Left lobe of liver (tissue), 2 donors: ENCODE data around the gene CCDC121. TPM values are rescaled to one million over a fixed set of nuclear protein-coding genes. Genes with fewer than 3 reads are reported as not detected.
A peak's percentile ranks its signal among the peaks of the same experiment; 100 is the strongest.
"Not testable (repeated sequence)": the region's sequence is repeated elsewhere in the genome, so short reads cannot be mapped to it uniquely, and the experiment has no call there.

ENCODE experiments used
- ATAC-seq: fragments of 200-7000 bp; cut with Tn5 transposase; one replicate; pipeline ENCODE4 v1.9.1; 2020; ENCODE audit warnings: mild to moderate bottlenecking, moderate library complexity
- DNase-seq: peaks from one replicate; pipeline ENCODE4 v3.0.0-alpha.2; 2020; ENCODE audit warnings: low spot score
- total RNA-seq: library from RNA; stranded (reverse); gene quantifications from one replicate; pipeline ENCODE4 v1.2.1, GENCODE V29; 2021
- donor health status: DM: no; HTN: no; CAD: no; lungs with moderate emphysema.
- donor health status: DM: no; HTN: yes; CAD: no.

The CCDC121 gene
- total RNA-seq, 1 donor from 2014 or later = 1.2 TPM

DNA sequence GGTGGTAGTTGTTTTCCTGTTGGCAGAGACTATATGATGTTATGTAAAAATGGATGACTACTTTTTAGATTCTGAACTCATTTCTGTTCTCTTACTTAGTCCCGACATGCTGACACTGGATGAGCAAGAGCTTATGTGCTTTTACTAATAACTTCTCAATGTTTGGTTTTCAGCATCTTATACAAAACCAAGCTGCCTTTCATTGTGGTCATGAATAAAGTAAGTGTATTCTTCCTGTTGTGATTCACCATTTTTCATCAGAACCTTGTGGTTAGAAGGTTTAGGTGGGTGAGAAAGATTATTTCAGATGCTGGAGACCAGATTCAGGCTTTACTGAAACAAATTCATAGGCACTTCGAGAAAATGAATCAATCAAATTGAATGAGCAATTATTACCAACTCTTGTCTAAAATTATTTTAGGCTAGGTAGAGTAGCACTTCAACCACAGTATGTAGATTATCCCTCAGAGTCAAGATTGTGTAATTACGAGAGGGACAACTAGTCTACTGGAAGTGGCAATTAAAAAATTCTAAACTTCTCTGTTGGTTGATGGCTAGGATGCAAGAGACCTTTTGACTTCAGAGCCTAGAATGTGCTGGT lies 9.3 kb upstream of the CCDC121 start:
- ATAC-seq = no peak
- no peak for DNase-seq

DNA sequence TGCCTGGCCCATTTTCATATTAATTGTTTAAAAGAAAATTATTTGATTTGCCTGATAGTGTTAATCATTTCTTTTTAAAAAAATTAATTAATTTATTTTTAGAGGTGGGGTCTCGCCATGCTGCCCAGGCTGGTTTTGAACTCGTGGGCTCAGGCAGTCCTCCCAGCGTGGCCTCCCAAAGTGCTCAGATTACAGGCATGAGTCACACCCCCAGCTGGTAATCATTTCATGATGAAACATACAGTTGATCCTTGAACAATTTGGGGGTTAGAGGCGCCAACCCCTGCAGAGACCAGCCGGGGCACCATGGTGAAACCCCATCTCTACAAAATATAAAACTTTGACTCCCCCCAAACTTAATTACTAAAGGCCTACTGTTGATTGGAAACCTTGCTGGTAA lies 8.0 kb upstream of the CCDC121 start:
- ATAC-seq (no peak), DNase-seq (no peak)

DNA sequence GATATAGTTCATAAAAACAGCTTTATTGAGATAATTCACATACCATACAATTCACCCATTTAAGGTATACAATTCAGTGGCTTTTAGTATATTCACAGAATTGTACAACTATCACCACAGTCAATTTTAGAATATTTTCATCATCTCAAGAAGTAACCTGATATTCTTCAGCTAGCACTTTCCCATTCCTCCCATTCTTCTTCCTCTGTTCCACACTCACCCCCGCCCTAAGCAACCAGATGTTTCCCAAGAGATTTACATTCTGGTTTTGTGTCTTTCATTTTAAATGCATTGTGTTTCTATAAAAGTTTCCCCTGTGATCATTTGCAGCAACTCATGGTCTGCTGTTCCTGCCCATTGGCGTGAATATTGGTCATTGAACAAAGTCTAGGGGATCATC lies 5.5 kb upstream of the CCDC121 start:
- DNase-seq (no peak), ATAC-seq (no peak)

GRCh38 chr2:27630257-27630656 lies 1.4 kb upstream of the CCDC121 start:
- DNase-seq, ATAC-seq: not testable (repeated sequence)

GRCh38 chr2:27627963-27628766 lies 647 bp downstream of the CCDC121 start:
- DNase-seq (no peak), ATAC-seq (peak; percentile 63)

GRCh38 chr2:27626921-27627320 lies 1.9 kb downstream of the CCDC121 start:
- not testable (repeated sequence) for ATAC-seq, DNase-seq

- ATAC-seq, DNase-seq: not testable (repeated sequence)
Observed at GRCh38 chr2:27626323-27626722, 2.5 kb downstream of the CCDC121 start.

DNA sequence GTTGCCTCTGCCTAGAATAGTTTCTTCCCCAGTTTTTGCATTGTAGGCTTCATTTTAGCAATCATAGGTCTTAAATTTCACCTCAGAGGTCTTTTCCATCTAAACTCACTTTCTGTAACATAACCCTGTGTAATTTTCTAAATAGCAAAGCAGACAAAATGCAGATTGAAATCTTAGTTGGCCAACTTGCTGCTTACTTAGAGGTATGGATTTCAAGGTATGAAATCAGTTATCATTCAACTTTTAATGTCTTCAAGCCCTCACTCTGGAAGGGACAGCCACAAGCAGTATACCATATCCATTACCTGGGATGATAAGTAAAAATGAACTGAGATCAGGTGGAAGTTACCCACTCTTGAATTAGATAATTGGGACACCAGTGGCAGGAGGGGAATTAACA lies 3.9 kb downstream of the CCDC121 start:
- no peak for ATAC-seq
- no peak for DNase-seq

DNA sequence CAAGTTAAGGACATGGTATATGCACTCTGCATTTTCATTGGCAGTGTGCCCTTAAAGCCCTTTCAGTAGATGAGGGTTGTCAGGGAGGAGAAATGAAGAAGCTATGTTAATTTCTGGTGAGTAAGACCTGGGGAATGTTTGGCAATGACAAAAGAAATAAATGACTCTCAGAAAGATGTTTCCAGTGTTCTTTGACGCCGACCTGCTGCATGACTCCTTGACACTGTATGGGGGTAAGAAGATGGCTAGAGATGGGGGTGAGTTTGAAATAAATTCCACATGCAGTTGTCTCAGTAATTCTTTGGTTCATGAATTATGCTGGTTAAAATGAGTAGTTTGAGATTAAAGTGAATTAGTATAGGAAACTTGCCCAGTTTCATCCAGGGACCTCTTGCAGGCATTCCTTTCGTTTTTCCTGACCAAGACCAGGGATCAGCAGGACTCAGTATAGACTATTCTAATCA lies 5.9 kb downstream of the CCDC121 start:
- DNase-seq = no peak
- no peak for ATAC-seq

DNA sequence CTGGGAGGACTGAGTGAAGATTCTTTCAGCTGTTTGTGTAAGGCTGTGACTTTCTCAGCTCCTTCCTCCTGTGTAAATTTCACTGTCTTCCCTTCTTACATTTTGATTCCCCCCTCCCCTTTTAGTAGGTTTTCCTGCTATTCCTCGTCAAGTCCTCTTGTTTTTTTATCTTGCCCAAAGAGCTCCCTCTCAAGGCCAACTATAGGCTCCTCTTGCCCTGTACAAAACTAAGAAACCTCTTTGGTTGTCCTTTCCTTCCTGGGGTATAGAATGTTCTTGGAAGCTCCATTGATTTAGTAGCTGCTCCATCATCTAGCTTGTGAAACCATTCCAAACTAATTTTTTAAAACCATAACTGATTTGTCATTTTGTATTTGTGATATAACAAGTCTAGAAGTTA lies 7.3 kb downstream of the CCDC121 start:
- DNase-seq (no peak), ATAC-seq (no peak)

DNA sequence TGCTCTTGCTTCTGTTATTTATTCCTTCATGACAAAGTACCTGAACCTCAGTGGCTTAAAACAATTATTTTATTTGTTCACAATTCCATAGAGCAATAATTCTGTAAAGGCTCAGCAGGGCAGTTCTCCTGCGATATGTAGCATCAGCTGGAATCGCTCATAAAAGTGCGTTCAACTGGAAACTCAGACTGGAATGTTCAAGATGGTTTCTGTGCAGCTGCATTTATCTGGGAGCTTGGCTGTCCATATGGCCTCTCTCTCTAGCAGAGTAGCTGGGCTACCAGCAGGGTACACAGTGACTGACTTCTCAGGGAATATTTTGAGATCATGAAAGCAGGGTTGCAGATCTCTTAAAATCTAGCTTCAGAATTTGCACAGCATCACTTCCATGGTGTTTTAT lies 13.5 kb downstream of the CCDC121 start:
- no peak for DNase-seq
- no peak for ATAC-seq

GRCh38 chr2:27613985-27614384 lies 14.8 kb downstream of the CCDC121 start:
- DNase-seq (no peak), ATAC-seq (no peak)

DNA sequence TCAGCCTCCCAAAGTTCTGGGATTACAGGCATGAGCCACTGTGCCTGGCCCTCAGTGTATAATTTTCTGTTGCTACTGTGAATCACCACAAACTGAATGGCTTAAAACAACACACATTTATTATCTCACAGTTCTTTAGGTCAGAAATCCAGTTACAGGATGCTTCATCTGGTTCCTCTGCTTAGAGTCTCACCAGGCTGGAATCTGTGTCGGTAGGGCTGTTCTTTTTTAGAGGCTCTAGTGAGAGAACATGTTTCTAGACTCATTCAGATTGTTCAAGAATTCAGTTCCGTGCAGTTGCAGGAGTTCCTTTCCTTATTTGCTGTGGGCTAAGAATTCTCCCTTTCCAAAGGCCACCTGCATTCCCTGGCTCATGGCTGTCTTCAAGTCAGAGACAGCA lies 22.2 kb downstream of the CCDC121 start:
- no peak for DNase-seq
- ATAC-seq = no peak

DNA sequence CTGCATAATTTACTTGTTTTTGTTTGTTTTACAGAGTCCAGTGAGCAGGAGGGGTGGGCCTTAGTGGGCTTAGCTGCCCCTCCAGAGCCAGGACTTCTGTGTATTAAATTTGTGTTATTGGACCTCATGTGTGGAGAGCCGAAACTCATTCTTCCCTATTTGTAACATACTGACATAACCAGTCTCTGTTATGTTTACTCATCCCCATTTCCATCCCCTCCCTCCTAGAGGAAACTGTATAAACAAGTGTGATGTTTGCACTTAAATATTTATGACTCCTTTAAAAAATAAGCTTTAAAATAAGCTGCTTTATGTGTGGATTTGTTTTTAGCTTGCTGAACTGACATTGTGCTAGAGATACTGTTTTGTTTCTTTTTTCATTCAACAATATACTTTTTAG lies 32.2 kb downstream of the CCDC121 start:
- ATAC-seq (no peak), DNase-seq (no peak)

DNA sequence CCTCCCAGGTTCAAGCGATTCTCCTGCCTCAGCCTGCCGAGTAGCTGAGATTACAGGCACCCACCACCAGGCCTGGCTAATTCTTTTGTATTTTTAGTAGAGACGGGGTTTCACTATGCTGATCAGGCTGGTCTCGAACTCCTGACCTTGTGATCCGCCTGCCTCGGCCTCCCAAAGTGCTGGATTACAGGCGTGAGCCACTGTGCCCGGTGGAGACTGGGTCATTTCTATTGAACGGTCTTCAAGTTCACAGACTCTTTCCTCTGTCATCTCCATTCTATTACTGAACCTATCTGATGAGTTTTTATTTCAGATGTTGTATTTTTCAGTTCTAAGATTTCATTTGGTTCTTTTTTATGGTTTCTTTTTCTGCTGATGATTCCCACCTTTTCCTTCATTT lies 33.4 kb downstream of the CCDC121 start:
- DNase-seq, ATAC-seq: not testable (repeated sequence)

GRCh38 chr2:27594020-27594703 lies 34.6 kb downstream of the CCDC121 start:
- not testable (repeated sequence) for DNase-seq, ATAC-seq

- DNase-seq (no peak), ATAC-seq (no peak)
Observed at GRCh38 chr2:27593240-27593639, 35.6 kb downstream of the CCDC121 start.

DNA sequence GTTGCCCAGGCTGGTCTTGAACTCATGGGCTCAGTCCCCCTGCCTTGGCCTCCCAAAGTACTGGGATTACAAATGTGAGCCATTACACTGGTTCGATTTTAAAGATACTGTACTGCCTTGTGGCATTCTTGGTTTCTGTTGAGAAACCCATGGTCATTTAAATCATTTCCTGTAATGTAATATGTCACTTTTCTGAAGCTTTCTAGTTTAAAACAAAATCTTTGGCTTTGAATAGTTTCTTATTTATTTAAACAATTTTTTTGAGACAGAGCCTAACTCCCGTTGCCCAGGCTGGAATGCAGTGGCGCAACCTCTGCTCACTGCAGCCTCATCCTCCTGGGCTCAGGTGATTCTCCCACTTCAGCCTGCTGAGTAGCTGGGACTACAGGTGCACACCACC lies 37.1 kb downstream of the CCDC121 start:
- DNase-seq = no peak
- no peak for ATAC-seq

- ATAC-seq (no peak), DNase-seq (no peak)
Observed at GRCh38 chr2:27588308-27588707, 40.5 kb downstream of the CCDC121 start.

DNA sequence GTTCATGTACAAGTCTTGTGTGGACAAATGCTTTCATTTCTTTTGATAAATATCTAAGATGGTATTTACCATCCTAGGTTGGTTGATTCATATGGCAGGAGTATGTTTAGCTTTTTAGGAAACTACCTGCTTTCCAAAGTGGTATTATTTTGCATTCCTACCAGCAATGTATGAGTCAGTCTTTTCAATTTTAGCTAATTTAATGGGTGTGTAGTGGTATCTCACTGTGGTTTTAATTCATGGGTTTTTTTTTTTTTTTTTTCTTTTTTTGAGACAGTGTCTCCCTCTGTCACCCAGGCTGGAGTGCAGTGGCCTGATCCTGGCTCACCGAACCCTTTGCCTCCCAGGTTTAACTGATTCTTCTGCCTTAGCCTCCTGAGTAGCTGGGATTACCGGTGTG lies 41.8 kb downstream of the CCDC121 start:
- ATAC-seq = no peak
- DNase-seq = no peak

- no peak for DNase-seq
- no peak for ATAC-seq
Observed at GRCh38 chr2:27584597-27584996, 44.2 kb downstream of the CCDC121 start.

DNA sequence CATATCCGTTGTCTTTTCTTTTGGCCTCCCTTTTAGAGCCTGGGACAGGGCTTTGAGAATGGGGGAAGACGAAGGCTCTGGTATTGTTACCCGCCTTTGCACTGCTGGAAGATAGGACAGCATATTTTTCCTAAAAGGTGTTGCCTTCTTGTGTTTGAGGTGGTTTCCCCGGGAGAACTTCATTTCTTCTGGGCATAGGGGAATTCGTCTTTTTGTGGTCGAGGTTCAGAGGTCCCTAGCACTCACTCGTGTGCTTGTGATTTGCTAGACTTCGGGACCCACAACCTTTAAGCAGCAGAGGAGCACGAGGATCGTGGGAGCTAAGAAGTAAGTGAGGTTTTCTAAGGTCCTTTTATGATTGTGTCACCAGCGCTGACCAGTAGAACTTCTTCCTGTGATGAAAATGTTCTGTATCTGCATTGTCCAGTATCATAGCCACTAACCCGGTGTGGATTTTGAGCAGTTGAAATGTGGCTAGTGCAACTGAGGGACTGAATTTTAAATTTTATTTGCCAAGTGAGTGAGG lies 45.4 kb downstream of the CCDC121 start:
- no peak for ATAC-seq
- no peak for DNase-seq
